HepG2 (cell line): ENCODE results near the gene LEMD3.

Experiments used
- ZFX ChIP-seq: sonication (generic); formaldehyde crosslinking; IDR thresholded peaks from 2 replicates; pipeline ENCODE4 v1.4.0; 2020; ENCODE audit warnings: mild to moderate bottlenecking, low read depth, missing genetic modification reagents, moderate library complexity
- ZNF431 ChIP-seq: sonication (generic); formaldehyde crosslinking; IDR thresholded peaks from 2 replicates; pipeline ENCODE4 v1.9.0; 2022; ENCODE audit warnings: missing genetic modification reagents, low read depth, mild to moderate bottlenecking, borderline replicate concordance

- TF ChIP-seq ZFX (no peak), ZNF431 (CRISPR knock-in tag) (no peak)
Measured at GRCh38 chr12:65164774-65165173, 4.6 kb upstream of the LEMD3 start.
